K562 (cell line): ENCODE results near the gene GAB1. TPM values are rescaled to one million over a fixed set of nuclear protein-coding genes. Genes with fewer than 3 reads are reported as not detected.

Experiments used
- ATF1 ChIP-seq, 2 experiments: fragments of 450-650 bp in 1 of 2; IDR thresholded peaks; 2 replicates each; pipeline ENCODE4 v1.6.1; 2016; ENCODE audit warnings: missing compliant biosample characterization in 1 of 2, missing genetic modification characterization in 1 of 2
- BRF1 ChIP-seq: IDR thresholded peaks from 3 replicates; pipeline ENCODE4 v1.6.1; 2011; ENCODE audit warnings: borderline replicate concordance, mild to moderate bottlenecking; ENCODE audit not compliant: insufficient read length; ENCODE audit errors: extremely low read depth
- EHMT2 ChIP-seq: fragments of 450-650 bp; IDR thresholded peaks from 2 replicates; pipeline ENCODE4 v1.6.1; 2018; ENCODE audit warnings: antibody characterized with exemption
- GABPA ChIP-seq: fragments of 200-800 bp; sonication (Bioruptor generic); conservative IDR thresholded peaks from 2 replicates; pipeline ENCODE4 v1.6.1; 2016; ENCODE audit warnings: low read depth, missing genetic modification characterization, missing compliant biosample characterization
- HEY1 ChIP-seq: fragments of 250-450 bp; sonication (Bioruptor Pico); IDR thresholded peaks from 2 replicates; pipeline ENCODE4 v1.5.0; 2020; ENCODE audit warnings: mild to moderate bottlenecking, moderate library complexity, borderline replicate concordance
- IRF2 ChIP-seq: sonication (generic); formaldehyde crosslinking; IDR thresholded peaks from 2 replicates; pipeline ENCODE4 v1.8.1; 2022; ENCODE audit warnings: mild to moderate bottlenecking, missing genetic modification reagents
- JUNB ChIP-seq: fragments of 450-650 bp; formaldehyde crosslinking; conservative IDR thresholded peaks from 2 replicates; pipeline ENCODE4 v1.4.0; 2020; ENCODE audit warnings: mild to moderate bottlenecking
- LCOR ChIP-seq: sonication (generic); formaldehyde crosslinking; IDR thresholded peaks from 2 replicates; pipeline ENCODE4 v1.8.0; 2022; ENCODE audit warnings: mild to moderate bottlenecking, missing genetic modification reagents
- MECOM ChIP-seq: fragments of 250-450 bp; sonication (Bioruptor Pico); IDR thresholded peaks from 2 replicates; pipeline ENCODE4 v1.8.0; 2022; ENCODE audit warnings: inconsistent platforms
- MIER1 ChIP-seq: fragments of 450-650 bp; IDR thresholded peaks from 2 replicates; pipeline ENCODE4 v1.6.1; 2016; ENCODE audit warnings: antibody characterized with exemption, mild to moderate bottlenecking, low read depth
- MTA3 ChIP-seq: fragments of 450-650 bp; formaldehyde crosslinking; IDR thresholded peaks from 2 replicates; pipeline ENCODE4 v1.6.1; 2017; ENCODE audit warnings: mild to moderate bottlenecking, borderline replicate concordance
- NFE2 ChIP-seq: IDR thresholded peaks from 2 replicates; pipeline ENCODE4 v1.6.1; 2014; ENCODE audit warnings: antibody characterized with exemption, low read depth
- NFE2L1 ChIP-seq: fragments of 450-650 bp; IDR thresholded peaks from 2 replicates; pipeline ENCODE4 v1.6.1; 2016; ENCODE audit warnings: missing genetic modification characterization, low read depth, mild to moderate bottlenecking, missing compliant biosample characterization, moderate library complexity, borderline replicate concordance
- NR3C1 ChIP-seq: sonication (generic); formaldehyde crosslinking; IDR thresholded peaks from 2 replicates; pipeline ENCODE4 v1.8.1; 2022; ENCODE audit warnings: missing genetic modification reagents
- RBM39 ChIP-seq: fragments of 200-400 bp; formaldehyde crosslinking; optimal IDR thresholded peaks from 2 replicates; pipeline ENCODE3; 2018; ENCODE audit warnings: low read depth, low read length
- RNF219 ChIP-seq: fragments of 250-450 bp; sonication (Bioruptor Pico); IDR thresholded peaks from 2 replicates; pipeline ENCODE4 v1.5.0; 2022; ENCODE audit warnings: mild to moderate bottlenecking
- SRSF9 ChIP-seq: fragments of 200-400 bp; formaldehyde crosslinking; IDR thresholded peaks from 2 replicates; pipeline ENCODE4 v1.6.1; 2017; ENCODE audit warnings: low read depth, low read length, borderline replicate concordance
- TFAP4 ChIP-seq: sonication (generic); formaldehyde crosslinking; IDR thresholded peaks from 2 replicates; pipeline ENCODE4 v1.8.0; 2022; ENCODE audit warnings: missing genetic modification reagents, mild to moderate bottlenecking, moderate library complexity, borderline replicate concordance
- ZEB2 ChIP-seq: fragments of 450-650 bp; IDR thresholded peaks from 2 replicates; pipeline ENCODE4 v1.6.1; 2016
- ZFX ChIP-seq: sonication (generic); formaldehyde crosslinking; IDR thresholded peaks from 2 replicates; pipeline ENCODE4 v1.8.0; 2022; ENCODE audit warnings: mild to moderate bottlenecking, missing genetic modification reagents, moderate library complexity
- ZNF232 ChIP-seq: sonication (generic); formaldehyde crosslinking; IDR thresholded peaks from 2 replicates; pipeline ENCODE4 v1.8.0; 2022; ENCODE audit warnings: mild to moderate bottlenecking, missing genetic modification reagents
- polyA plus RNA-seq, 8 experiments: library from polyadenylated mRNA; depleted of rRNA in 4 of 8; stranded (reverse) in 5 of 8; unstranded in 3 of 8; fragments of >200 nt; fragmentation: Nextera tagmentation in 2 of 8; fragmentation: Illumina TruSeq in 1 of 8; extraction: Ambion mirVana in 2 of 8; extraction: Trizol in 1 of 8; gene quantifications; 2 replicates each; pipeline versions ENCODE4 v1.2.1 to v1.2.3, GENCODE V29; 2011 to 2014; ENCODE audit warnings: inconsistent platforms in 1 of 8, missing spikeins in 1 of 8
- total RNA-seq, 7 experiments: library from RNA; depleted of rRNA in 6 of 7; stranded (reverse); fragments of >200 nt in 6 of 7; fragmentation: Illumina TruSeq in 2 of 7; extraction: Trizol in 2 of 7; gene quantifications; 2 replicates each; pipeline versions ENCODE4 v1.2.1 to v1.2.3, GENCODE V29; 2011 to 2021; ENCODE audit warnings: low replicate concordance in 1 of 7
- TF ChIP-seq, protein P1 (sequence below): fragments of 450-650 bp; conservative IDR thresholded peaks from 2 replicates; pipeline ENCODE4 v1.6.1; 2016; ENCODE audit warnings: missing genetic modification characterization, low read depth, mild to moderate bottlenecking, missing compliant biosample characterization, moderate library complexity
- TF ChIP-seq, protein P2 (sequence below), 2 experiments: fragments of 450-650 bp; IDR thresholded peaks; 2 replicates each; pipeline ENCODE4 v1.6.1; 2016

Gene GAB1
- total and polyA plus RNA-seq, 9 of the 15 experiments (the other 6 are each of a cell fraction or from before 2014, with no cell fraction given): 1.3 to 14.6 (median 7.5) TPM

DNA sequence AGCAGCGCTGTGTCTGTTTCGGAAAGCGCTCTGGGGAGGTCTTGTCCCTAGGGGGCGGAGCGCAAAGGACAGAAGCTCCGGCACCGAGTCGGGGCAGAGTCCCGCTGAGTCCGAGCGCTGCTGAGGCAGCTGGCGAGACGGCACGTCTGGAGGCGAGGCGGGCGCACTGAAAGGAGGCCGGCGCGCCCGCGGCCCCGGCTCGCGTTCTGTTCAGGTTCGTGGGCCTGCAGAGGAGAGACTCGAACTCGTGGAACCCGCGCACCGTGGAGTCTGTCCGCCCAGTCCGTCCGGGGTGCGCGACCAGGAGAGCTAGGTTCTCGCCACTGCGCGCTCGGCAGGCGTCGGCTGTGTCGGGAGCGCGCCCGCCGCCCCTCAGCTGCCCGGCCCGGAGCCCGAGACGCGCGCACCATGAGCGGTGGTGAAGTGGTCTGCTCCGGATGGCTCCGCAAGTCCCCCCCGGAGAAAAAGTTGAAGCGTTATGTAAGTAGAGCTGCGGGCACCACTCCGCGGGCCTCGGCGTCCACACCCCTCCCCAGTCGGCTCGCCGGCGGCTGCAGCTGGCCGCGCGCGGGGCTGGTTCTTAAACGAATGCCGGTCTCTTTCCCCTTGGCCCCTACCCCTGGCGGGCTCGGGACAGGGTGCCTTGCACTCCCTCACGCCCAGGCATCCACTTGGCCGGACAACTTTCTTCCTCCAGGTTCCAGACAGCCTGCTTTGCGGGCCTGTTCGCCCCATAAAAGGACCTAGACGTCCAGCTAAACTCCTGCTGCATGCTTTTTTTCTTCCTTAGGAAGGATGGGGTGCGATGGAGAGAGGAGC, at the start of gene GAB1 (continued):
- TF ChIP-seq EHMT2 (no peak), MTA3 (peak; percentile 83), LCOR (CRISPR knock-in tag) (no peak), GABPA (tag) (no peak), BRF1 (no peak), MIER1 (no peak), TFAP4 (CRISPR knock-in tag) (peak; percentile 52; the same call in 1 of the 2 replicates), IRF2 (CRISPR knock-in tag) (no peak), HEY1 (CRISPR knock-in tag) (no peak), ZEB2 (no peak), NFE2 (no peak), RBM39 (no peak), ZFX (CRISPR knock-in tag) (peak; percentile 48), RNF219 (CRISPR knock-in tag) (no peak), JUNB (no peak), MECOM (no peak), SRSF9 (no peak), NFE2L1 (tag) (no peak), NR3C1 (CRISPR knock-in tag) (no peak), ATF1 (CRISPR knock-in tag; IDR thresholded peaks at IDR 0.05) (no peak), ATF1 (tag; IDR thresholded peaks at IDR 0.05) (no peak), ZNF232 (CRISPR knock-in tag) (no peak)
- TF ChIP-seq, protein P1, sequence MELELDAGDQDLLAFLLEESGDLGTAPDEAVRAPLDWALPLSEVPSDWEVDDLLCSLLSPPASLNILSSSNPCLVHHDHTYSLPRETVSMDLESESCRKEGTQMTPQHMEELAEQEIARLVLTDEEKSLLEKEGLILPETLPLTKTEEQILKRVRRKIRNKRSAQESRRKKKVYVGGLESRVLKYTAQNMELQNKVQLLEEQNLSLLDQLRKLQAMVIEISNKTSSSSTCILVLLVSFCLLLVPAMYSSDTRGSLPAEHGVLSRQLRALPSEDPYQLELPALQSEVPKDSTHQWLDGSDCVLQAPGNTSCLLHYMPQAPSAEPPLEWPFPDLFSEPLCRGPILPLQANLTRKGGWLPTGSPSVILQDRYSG (tag): no peak
- TF ChIP-seq, protein P2, sequence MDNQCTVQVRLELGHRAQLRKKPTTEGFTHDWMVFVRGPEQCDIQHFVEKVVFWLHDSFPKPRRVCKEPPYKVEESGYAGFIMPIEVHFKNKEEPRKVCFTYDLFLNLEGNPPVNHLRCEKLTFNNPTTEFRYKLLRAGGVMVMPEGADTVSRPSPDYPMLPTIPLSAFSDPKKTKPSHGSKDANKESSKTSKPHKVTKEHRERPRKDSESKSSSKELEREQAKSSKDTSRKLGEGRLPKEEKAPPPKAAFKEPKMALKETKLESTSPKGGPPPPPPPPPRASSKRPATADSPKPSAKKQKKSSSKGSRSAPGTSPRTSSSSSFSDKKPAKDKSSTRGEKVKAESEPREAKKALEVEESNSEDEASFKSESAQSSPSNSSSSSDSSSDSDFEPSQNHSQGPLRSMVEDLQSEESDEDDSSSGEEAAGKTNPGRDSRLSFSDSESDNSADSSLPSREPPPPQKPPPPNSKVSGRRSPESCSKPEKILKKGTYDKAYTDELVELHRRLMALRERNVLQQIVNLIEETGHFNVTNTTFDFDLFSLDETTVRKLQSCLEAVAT (IDR thresholded peaks at IDR 0.05): no peak
